Measurements from ENCODE around the gene HS1BP3. TPM values are rescaled to one million over a fixed set of nuclear protein-coding genes. Genes with fewer than 3 reads are reported as not detected.

Gene HS1BP3
- total and polyA plus RNA-seq, 2 donors (not counting 3 experiments of a cell fraction or from before 2014, with no cell fraction given), result 27.4 to 33.1 TPM

- no peak for FAIRE-seq
- Histone ChIP-seq H3K4me1 (ENCODE audit: control insufficient read depth, extremely low read depth, insufficient read depth, low read length) (peaks cover 17% of the 10 kb centered on the region), H3K79me2 (ENCODE audit: control insufficient read depth, insufficient read depth, low read length) (no peaks in the 10 kb centered on the region), H3K27me3 (ENCODE audit: control insufficient read depth in 2 of 2, insufficient read depth in 2 of 2, low read length in 2 of 2) (no peaks in the 10 kb centered on the region), H3K4me2 (ENCODE audit: insufficient read depth, low read length) (no peak overlapping the region), H4K20me1 (replicated peaks; ENCODE audit: control insufficient read depth, extremely low read depth, insufficient read depth, low read length) (no peaks in the 10 kb centered on the region), H3K9me3 (replicated peaks; ENCODE audit: control insufficient read depth, insufficient read depth, low read length) (no peaks in the 10 kb centered on the region), H2AFZ (ENCODE audit: low read depth, low read length) (no peak overlapping the region), H3K9ac (replicated peaks; ENCODE audit: extremely low read depth, insufficient read depth, low read length) (no peak overlapping the region), H3K9me1 (replicated peaks; ENCODE audit: control insufficient read depth, extremely low read depth, insufficient read depth, low read length) (no peaks in the 10 kb centered on the region), H3K27ac (ENCODE audit: insufficient read depth, low read depth, low read length) (no peak overlapping the region), H3K36me3 (ENCODE audit: control insufficient read depth in 2 of 2, extremely low read depth in 1 of 2, insufficient read depth in 2 of 2, low read length in 2 of 2) (peaks cover 0 to 21% of the 10 kb centered on the region in 2 experiments), H3K4me3 (replicated peaks in 1 of 3; ENCODE audit: insufficient read depth in 1 of 3, low read depth in 1 of 3, low read length in 3 of 3) (no peak overlapping the region)
- dilution Hi-C loops (cut with MboI; ENCODE audit: extremely low pct_ligation_motif_present, low sequenced_read_pairs) (no loop called here), intact Hi-C loops (cut with micrococcal nuclease) (no loop called here)
- POLR2A ChIA-PET, result interaction anchor here (0.5 to 1.4 kb wide), 5 partner anchors 22 to 178 kb away, joined by 3 to 6 read pairs (median 3); partner anchors contain the start of gene RHOB
- DNase-seq (ENCODE audit: low read depth, low spot score), result no peak
- CTCF ChIA-PET, result interaction anchor here (0.9 to 1.4 kb wide), 7 partner anchors 8 to 210 kb away, joined by 3 to 5 read pairs (median 3); no protein-coding TSS in a partner anchor
- no TSS peak for BruUV-seq (replicated peaks)
- TF ChIP-seq MAX (IDR thresholded peaks at IDR 0.05; ENCODE audit: insufficient read depth, insufficient read length), result no peak
- no peak for TF ChIP-seq GATA2 (IDR thresholded peaks at IDR 0.05; ENCODE audit: insufficient read depth, insufficient read length, low read depth, low read length)
- no peak for TF ChIP-seq CTCF (IDR thresholded peaks at IDR 0.05; ENCODE audit: extremely low read depth in 1 of 2, insufficient read depth in 1 of 2, low read depth in 1 of 2, low read length in 2 of 2)
- no peak for TF ChIP-seq FOS (IDR thresholded peaks at IDR 0.05; ENCODE audit: borderline replicate concordance, insufficient read depth, low read length)
- TF ChIP-seq POLR2A (IDR thresholded peaks at IDR 0.05; ENCODE audit: low read depth, low read length), result no peak
- TF ChIP-seq POLR2AphosphoS5 (IDR thresholded peaks at IDR 0.05; ENCODE audit: insufficient read depth, low read depth, low read length), result no peak
- TF ChIP-seq JUN (IDR thresholded peaks at IDR 0.05; ENCODE audit: borderline replicate concordance, insufficient read depth, insufficient read length, low read depth), result no peak
- TF ChIP-seq EZH2 (IDR thresholded peaks at IDR 0.05; ENCODE audit: borderline replicate concordance, low read depth, low read length, severe bottlenecking), result no peak
- no peak for TF ChIP-seq MYC (IDR thresholded peaks at IDR 0.05; ENCODE audit: low read depth, low read length)
Observed at GRCh38 chr2:20621366-20622295, 29.3 kb downstream of the HS1BP3 start.
